Common myeloid progenitor, CD34-positive (primary cell): ENCODE measurements around the gene TMCO2.

Experiments
- CTCF ChIA-PET: fragments of 350-600 bp; sonication (Branson Sonifier 250); formaldehyde crosslinking; loops from one replicate; lab custom pipeline; 2021; ENCODE audit warnings: antibody characterized with exemption; lab: Charles Lee
- POLR2A ChIA-PET: fragments of 350-600 bp; sonication (Branson Sonifier 250); formaldehyde crosslinking; loops from one replicate; lab custom pipeline; 2021; ENCODE audit warnings: antibody characterized with exemption; lab: Charles Lee
- DNase-seq, 3 donors: peaks; one replicate each; pipeline versions ENCODE4 v3.0.0 to v3.0.0-alpha.2; 2013
- H3K27ac ChIP-seq, 2 experiments: 1 replicate in 1 of 2; 2 replicates in 1 of 2; pipeline ENCODE4 v1.7.0; 2013; ENCODE audit warnings: inconsistent platforms in 2 of 2, low read length in 2 of 2, mild to moderate bottlenecking in 2 of 2, low read depth in 1 of 2, moderate library complexity in 1 of 2; ENCODE audit not compliant: severe bottlenecking in 2 of 2, insufficient read depth in 1 of 2, poor library complexity in 1 of 2
- H3K27me3 ChIP-seq, 5 experiments: replicated peaks in 2 of 5; 1 replicate in 3 of 5; 2 replicates in 2 of 5; pipeline versions ENCODE4 v1.6.1 to v1.7.0; 2013; ENCODE audit warnings: low read length in 4 of 5, mild to moderate bottlenecking in 2 of 5, moderate library complexity in 2 of 5, inconsistent platforms in 1 of 5; ENCODE audit not compliant: insufficient read depth in 5 of 5, control insufficient read depth in 4 of 5
- H3K36me3 ChIP-seq, 4 experiments: 1 replicate in 2 of 4; 2 replicates in 2 of 4; pipeline versions ENCODE4 v1.6.1 to v1.7.0; 2013; ENCODE audit warnings: low read length in 3 of 4, control low read depth in 1 of 4, mild to moderate bottlenecking in 1 of 4; ENCODE audit not compliant: control insufficient read depth in 4 of 4, insufficient read depth in 4 of 4
- H3K4me1 ChIP-seq, 4 experiments: 1 replicate in 3 of 4; 2 replicates in 1 of 4; pipeline versions ENCODE4 v1.6.1 to v1.7.1; 2013; ENCODE audit warnings: low read length in 3 of 4, mild to moderate bottlenecking in 3 of 4, control low read depth in 1 of 4, inconsistent platforms in 1 of 4, moderate library complexity in 1 of 4; ENCODE audit not compliant: control insufficient read depth in 4 of 4, insufficient read depth in 4 of 4; ENCODE audit errors: control extremely low read depth in 1 of 4
- H3K4me3 ChIP-seq, 7 experiments: 1 replicate in 4 of 7; 2 replicates in 3 of 7; pipeline versions ENCODE4 v1.5.1 to v1.7.0; 2013; ENCODE audit warnings: mild to moderate bottlenecking in 7 of 7, low read length in 6 of 7, moderate library complexity in 6 of 7, inconsistent platforms in 2 of 7, low read depth in 2 of 7, control low read depth in 1 of 7; ENCODE audit not compliant: insufficient read depth in 4 of 7, control insufficient read depth in 1 of 7; ENCODE audit errors: extremely low read depth in 1 of 7
- H3K9me3 ChIP-seq, 5 experiments: 1 replicate in 4 of 5; 2 replicates in 1 of 5; pipeline versions ENCODE4 v1.6.1 to v1.7.1; 2013; ENCODE audit warnings: low read length in 4 of 5, mild to moderate bottlenecking in 2 of 5, inconsistent platforms in 1 of 5, low read depth in 1 of 5, moderate library complexity in 1 of 5; ENCODE audit not compliant: control insufficient read depth in 4 of 5, insufficient read depth in 2 of 5; ENCODE audit errors: control extremely low read depth in 1 of 5
- WGBS: methylation state at CpG from one replicate; pipeline ENCODE4 v1.1.5; 2013; ENCODE audit not compliant: insufficient coverage; 5-methylcytosine and 5-hydroxymethylcytosine counted together

The TMCO2 gene

GRCh38 chr1:40255231-40255630 is 7.5 kb downstream of the TMCO2 start:
- H3K4me1 ChIP-seq: peaks cover 7 to 25% (median 16%) of the 10 kb centered on the region in 4 experiments
- CTCF ChIA-PET: interaction anchor here (1.4 to 2.9 kb wide), 5 partner anchors 11 to 149 kb away, joined by 3 to 9 read pairs (median 8); no protein-coding TSS in a partner anchor
- POLR2A ChIA-PET: no interaction called here
- no peak overlapping the region for H3K27ac ChIP-seq
- DNase-seq: no peak
- no peaks in the 10 kb centered on the region for H3K27me3 ChIP-seq
- H3K36me3 ChIP-seq: peaks cover 0 to 4% (median 1%) of the 10 kb centered on the region in 4 experiments
- no peak overlapping the region for H3K4me3 ChIP-seq
- H3K9me3 ChIP-seq: no peaks in the 10 kb centered on the region

DNA sequence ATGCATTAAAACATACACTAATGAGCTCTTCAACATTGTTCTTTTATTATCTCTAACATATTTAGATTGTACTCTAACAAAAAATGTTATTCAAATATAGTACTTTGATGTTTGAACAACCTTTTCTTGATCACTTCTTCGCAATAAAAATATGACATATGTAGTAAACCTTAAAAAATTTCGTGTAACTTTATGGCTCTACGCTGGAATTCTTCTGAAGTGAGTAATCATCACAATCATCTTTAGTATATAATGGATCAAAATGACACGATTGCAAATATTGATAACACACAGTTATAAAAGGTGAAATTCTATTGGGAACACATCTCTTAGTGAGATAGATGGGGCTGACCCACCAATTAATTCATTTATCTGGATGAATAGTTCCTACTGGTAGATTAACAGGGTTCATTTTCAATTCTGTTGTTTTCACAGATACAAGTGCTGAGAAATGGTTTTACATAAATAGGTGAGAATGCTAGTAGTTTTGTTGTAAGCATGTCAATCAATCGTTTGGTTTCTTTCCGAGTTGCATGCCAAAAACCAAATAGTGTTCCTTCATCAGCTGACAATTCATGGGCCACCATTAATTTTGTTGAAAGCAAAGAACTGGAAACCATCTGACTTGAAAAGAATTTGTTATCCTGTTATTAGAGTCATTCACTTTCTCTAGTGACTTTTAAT is 8.8 kb downstream of the TMCO2 start:
- 57% methylated on average over 1 of the region's 6 CpGs for WGBS
- Histone ChIP-seq H3K9me3 (no peaks in the 10 kb centered on the region), H3K4me1 (peaks cover 7 to 22% (median 13%) of the 10 kb centered on the region in 4 experiments), H3K27ac (peak overlapping the region; percentile 99 to 100), H3K36me3 (peaks cover 8 to 14% (median 13%) of the 10 kb centered on the region in 4 experiments), H3K4me3 (peak overlapping the region in 6 of 7 experiments; percentile 93 to 100 (median 99)), H3K27me3 (no peaks in the 10 kb centered on the region)
- ChIA-PET POLR2A (interaction anchor here (1.1 kb wide), 1 partner anchor 11 kb away, joined by 3 read pairs; no protein-coding TSS in a partner anchor), CTCF (interaction anchor here (1.1 to 2.9 kb wide), 8 partner anchors 10 to 113 kb away, joined by 3 to 9 read pairs (median 5); no protein-coding TSS in a partner anchor)
- DNase-seq: peak in 1 of 3 donors; percentile 13

- Histone ChIP-seq H3K4me1 (peaks cover 7 to 22% (median 13%) of the 10 kb centered on the region in 4 experiments), H3K4me3 (peak overlapping the region; percentile 83 to 100 (median 99)), H3K9me3 (no peaks in the 10 kb centered on the region), H3K36me3 (peaks cover 8 to 20% (median 13%) of the 10 kb centered on the region in 4 experiments), H3K27ac (peak overlapping the region; percentile 99 to 100), H3K27me3 (no peaks in the 10 kb centered on the region)
- CTCF ChIA-PET: interaction anchor here (1.0 to 2.9 kb wide), 7 partner anchors 9 to 114 kb away, joined by 3 to 9 read pairs (median 4); no protein-coding TSS in a partner anchor
- POLR2A ChIA-PET: interaction anchor here (0.5 to 1.0 kb wide), 2 partner anchors 9 to 97 kb away, joined by 3 to 4 read pairs; no protein-coding TSS in a partner anchor
- 0% methylated on average over 7 of the region's 16 CpGs for WGBS
- no peak for DNase-seq
These were observed 9.6 kb downstream of the TMCO2 start for GRCh38 chr1:40257313-40257687.

DNA sequence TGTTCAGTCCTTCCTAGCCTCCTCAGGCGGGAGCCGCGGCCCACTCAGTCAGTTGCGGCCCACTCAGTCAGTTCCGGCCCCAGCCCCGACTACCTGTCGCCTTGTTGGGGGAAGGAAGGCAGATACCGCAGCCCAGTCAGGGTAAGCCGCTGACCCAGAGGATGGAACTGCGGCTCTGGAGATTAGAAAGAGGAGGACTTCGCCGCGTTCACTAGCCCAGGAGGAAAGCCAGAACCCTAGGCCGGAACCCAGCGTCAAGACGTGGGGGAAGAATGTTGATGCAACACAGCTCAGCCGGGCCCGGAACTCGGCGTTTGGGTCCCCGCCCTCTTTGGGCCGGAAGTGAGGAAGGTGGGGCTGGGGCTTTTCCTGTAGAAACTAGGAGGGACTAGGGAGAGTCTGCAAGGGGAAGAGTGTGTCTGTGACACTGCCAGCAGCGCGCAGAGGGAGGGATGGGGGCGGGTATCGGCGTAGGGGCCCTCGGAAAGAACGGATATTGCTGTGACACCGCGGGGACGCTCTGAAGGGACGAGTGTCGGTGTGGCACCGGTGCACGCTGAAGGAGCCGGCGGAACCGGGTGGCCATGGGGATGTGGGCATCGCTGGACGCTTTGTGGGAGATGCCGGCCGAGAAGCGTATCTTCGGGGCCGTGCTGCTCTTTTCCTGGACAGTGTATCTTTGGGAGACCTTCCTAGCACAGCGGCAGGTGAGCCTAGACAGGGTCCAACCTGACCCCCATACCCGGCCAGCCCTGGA is 10.1 kb downstream of the TMCO2 start, which contains the start of gene ZMPSTE24:
Gene ZMPSTE24 (plus strand): TSS at position 549 of the 757 bp plus-strand sequence. CDS start 36 bp downstream, at position 585.
- H3K9me3 ChIP-seq: no peaks in the 10 kb centered on the region
- WGBS: 0% methylated on average over 36 of the region's 48 CpGs
- DNase-seq: peak; percentile 99 to 100 (median 99)
- POLR2A ChIA-PET: interaction anchor here (1.0 kb wide), 1 partner anchor 9 kb away, joined by 3 read pairs; no protein-coding TSS in a partner anchor
- CTCF ChIA-PET: interaction anchor here (1.0 to 2.9 kb wide), 5 partner anchors 9 to 114 kb away, joined by 3 to 9 read pairs (median 4); no protein-coding TSS in a partner anchor
- no peaks in the 10 kb centered on the region for H3K27me3 ChIP-seq
- peaks cover 8 to 25% (median 15%) of the 10 kb centered on the region in 4 experiments for H3K36me3 ChIP-seq
- H3K4me3 ChIP-seq: peak within 1 kb of the TSS; percentile 83 to 100 (median 99)
- H3K27ac ChIP-seq: peak within 1 kb of the TSS; percentile 99 to 100
- peaks cover 7 to 22% (median 13%) of the 10 kb centered on the region in 4 experiments for H3K4me1 ChIP-seq

DNA sequence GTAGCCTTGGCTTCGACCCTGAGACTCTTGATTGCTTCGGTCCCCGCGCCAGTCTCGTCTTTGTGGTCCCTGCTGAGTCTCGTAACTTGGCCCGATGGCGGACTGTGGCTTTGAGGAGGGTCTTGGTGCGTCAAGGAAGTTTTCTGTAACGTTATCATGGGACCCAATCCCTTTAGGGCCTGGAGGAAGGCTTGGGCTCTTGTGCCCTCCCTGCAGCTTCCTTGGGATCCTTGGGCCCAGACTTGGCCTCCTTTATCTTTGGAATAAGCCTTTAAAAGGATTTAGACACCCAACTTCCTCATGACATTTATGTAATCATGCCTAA is 10.7 kb downstream of the TMCO2 start:
- H3K27ac ChIP-seq: peak overlapping the region; percentile 88 to 100
- H3K27me3 ChIP-seq: no peaks in the 10 kb centered on the region
- H3K9me3 ChIP-seq: no peaks in the 10 kb centered on the region
- POLR2A ChIA-PET: interaction anchor here (1.0 kb wide), 1 partner anchor 10 kb away, joined by 3 read pairs; no protein-coding TSS in a partner anchor
- H3K36me3 ChIP-seq: peaks cover 8 to 30% (median 18%) of the 10 kb centered on the region in 4 experiments
- peaks cover 7 to 22% (median 13%) of the 10 kb centered on the region in 4 experiments for H3K4me1 ChIP-seq
- 0% methylated on average over 5 of the region's 10 CpGs for WGBS
- CTCF ChIA-PET: no interaction called here
- no peak for DNase-seq
- peak overlapping the region; percentile 83 to 100 (median 95) for H3K4me3 ChIP-seq

DNA sequence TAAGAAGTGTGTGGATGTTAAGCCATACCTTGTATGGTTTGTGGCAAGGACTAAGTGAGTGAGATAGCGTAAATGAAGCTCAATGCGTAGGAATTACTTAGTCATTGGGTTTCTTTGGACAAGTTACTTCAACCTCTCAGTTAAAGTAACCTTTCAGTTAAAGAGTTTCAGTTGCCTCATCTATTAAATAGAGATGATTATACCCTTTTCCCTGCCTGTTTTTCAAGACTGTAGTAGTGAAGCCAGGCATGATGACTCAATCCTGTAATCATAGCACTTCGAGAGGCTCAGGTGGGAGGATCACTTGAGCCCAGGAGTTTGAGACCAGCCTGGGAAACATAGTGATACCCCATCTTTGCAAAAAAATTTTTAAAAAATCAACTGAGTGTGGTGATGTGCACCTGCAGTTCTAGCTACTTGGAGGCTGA is 16.6 kb downstream of the TMCO2 start:
- CTCF ChIA-PET: interaction anchor here (0.6 to 1.3 kb wide), 2 partner anchors 9 to 136 kb away, joined by 3 to 5 read pairs; no protein-coding TSS in a partner anchor
- POLR2A ChIA-PET: no interaction called here
- DNase-seq: no peak
- Histone ChIP-seq H3K27ac (no peak overlapping the region), H3K4me1 (peaks cover 0 to 1% (median 0%) of the 10 kb centered on the region in 4 experiments), H3K27me3 (no peaks in the 10 kb centered on the region), H3K4me3 (no peak overlapping the region), H3K36me3 (peaks cover 13 to 60% (median 38%) of the 10 kb centered on the region in 4 experiments), H3K9me3 (no peaks in the 10 kb centered on the region)
- WGBS: 93% methylated on average over 2 of the region's 3 CpGs
